OCI-LY1 (cell line): ENCODE measurements around the gene FRMD6.

Experiments
- CTCF ChIP-seq: fragments of 200-600 bp; sonication (generic), shearing (Covaris generic); IDR thresholded peaks from 2 replicates; pipeline ENCODE4 v1.5.1; 2017; ENCODE audit warnings: mild to moderate bottlenecking, antibody characterized with exemption, low read length, moderate library complexity, mixed read lengths
- EZH2 ChIP-seq: fragments of 200-600 bp; sonication (generic), shearing (Covaris generic); IDR thresholded peaks from 2 replicates; pipeline ENCODE4 v1.8.0; 2017; ENCODE audit warnings: borderline replicate concordance, mixed run types, mild to moderate bottlenecking, antibody characterized with exemption, low read length, moderate library complexity, mixed read lengths

GRCh38 chr14:51605575-51605974 lies 46.1 kb upstream of the FRMD6 start:
- no peak for TF ChIP-seq EZH2
- TF ChIP-seq CTCF = no peak
